Endodermal cell (in vitro differentiated cells): ENCODE measurements around the gene NCLN. TPM values are rescaled to one million over a fixed set of nuclear protein-coding genes. Genes with fewer than 3 reads are reported as not detected.

Experiments used
- DNase-seq: peaks from one replicate; pipeline ENCODE4 v3.0.0-alpha.2; 2017
- H3K27ac ChIP-seq: 2 replicates; pipeline ENCODE4 v1.5.1; 2013; ENCODE audit warnings: mild to moderate bottlenecking, low read depth, low read length, moderate library complexity
- H3K27me3 ChIP-seq: 2 replicates; pipeline ENCODE4 v1.6.1; 2013; ENCODE audit warnings: mild to moderate bottlenecking, low read length, moderate library complexity; ENCODE audit not compliant: insufficient read depth, control insufficient read depth, poor library complexity, severe bottlenecking
- H3K36me3 ChIP-seq: 2 replicates; pipeline ENCODE4 v1.7.0; 2013; ENCODE audit warnings: mild to moderate bottlenecking, low read length, moderate library complexity; ENCODE audit not compliant: control insufficient read depth, insufficient read depth
- H3K4me1 ChIP-seq: one replicate; pipeline ENCODE4 v1.7.0; 2013; ENCODE audit warnings: low read length; ENCODE audit not compliant: control insufficient read depth, insufficient read depth
- H3K4me3 ChIP-seq: 2 replicates; pipeline ENCODE4 v1.5.1; 2013; ENCODE audit warnings: mild to moderate bottlenecking, low read length, moderate library complexity
- H3K9ac ChIP-seq: 2 replicates; pipeline ENCODE4 v1.6.1; 2013; ENCODE audit warnings: mild to moderate bottlenecking, low read length, moderate library complexity; ENCODE audit not compliant: poor library complexity, severe bottlenecking; ENCODE audit errors: extremely low read depth
- H3K9me3 ChIP-seq: 2 replicates; pipeline ENCODE4 v1.6.1; 2013; ENCODE audit warnings: mild to moderate bottlenecking, low read length, moderate library complexity; ENCODE audit not compliant: control insufficient read depth
- H3K27ac Mint-ChIP-seq: 2 replicates; pipeline ENCODE4 v1.8.0; 2020; ENCODE audit warnings: mixed read lengths
- H3K27me3 Mint-ChIP-seq: 2 replicates; pipeline ENCODE4 v1.8.0; 2021; ENCODE audit warnings: mild to moderate bottlenecking, mixed read lengths; ENCODE audit not compliant: insufficient read depth
- H3K36me3 Mint-ChIP-seq: 2 replicates; pipeline ENCODE4 v1.8.0; 2020; ENCODE audit warnings: low read depth, mixed read lengths
- H3K4me1 Mint-ChIP-seq: 2 replicates; pipeline ENCODE4 v1.8.0; 2020; ENCODE audit warnings: mixed read lengths
- H3K4me3 Mint-ChIP-seq: 2 replicates; pipeline ENCODE4 v1.8.0; 2020; ENCODE audit warnings: mild to moderate bottlenecking, moderate library complexity, mixed read lengths
- H3K9me3 Mint-ChIP-seq: 2 replicates; pipeline ENCODE4 v1.8.0; 2020; ENCODE audit warnings: mild to moderate bottlenecking, mixed read lengths
- WGBS, 2 experiments: methylation state at CpG; one replicate each; pipeline versions ENCODE4 v1.1.5 to v1.1.7; 2013; ENCODE audit warnings: missing lambda C conversion rate in 2 of 2, mixed read lengths in 1 of 2; ENCODE audit not compliant: insufficient coverage in 1 of 2, insufficient read length in 1 of 2; 5-methylcytosine and 5-hydroxymethylcytosine counted together
- total RNA-seq, 2 donors: library from RNA; stranded (reverse); fragmentation: NEBNext Ultra II Directional in 1 of 2; extraction: Animal tissue kit (Norgen Biotek cat#: 25700) in 1 of 2; gene quantifications; 2 replicates in 1 of 2; 3 replicates in 1 of 2; pipeline ENCODE4 v1.2.1, GENCODE V29; 2021
- TF ChIP-seq, protein P1 (sequence below): fragments of 200-600 bp; sonication (generic); conservative IDR thresholded peaks from 2 replicates; pipeline ENCODE4 v1.5.0; 2021; ENCODE audit warnings: antibody characterized with exemption, mild to moderate bottlenecking

Gene NCLN
- total RNA-seq, 2 donors from 2014 or later = 80.6 to 91.2 TPM

DNA sequence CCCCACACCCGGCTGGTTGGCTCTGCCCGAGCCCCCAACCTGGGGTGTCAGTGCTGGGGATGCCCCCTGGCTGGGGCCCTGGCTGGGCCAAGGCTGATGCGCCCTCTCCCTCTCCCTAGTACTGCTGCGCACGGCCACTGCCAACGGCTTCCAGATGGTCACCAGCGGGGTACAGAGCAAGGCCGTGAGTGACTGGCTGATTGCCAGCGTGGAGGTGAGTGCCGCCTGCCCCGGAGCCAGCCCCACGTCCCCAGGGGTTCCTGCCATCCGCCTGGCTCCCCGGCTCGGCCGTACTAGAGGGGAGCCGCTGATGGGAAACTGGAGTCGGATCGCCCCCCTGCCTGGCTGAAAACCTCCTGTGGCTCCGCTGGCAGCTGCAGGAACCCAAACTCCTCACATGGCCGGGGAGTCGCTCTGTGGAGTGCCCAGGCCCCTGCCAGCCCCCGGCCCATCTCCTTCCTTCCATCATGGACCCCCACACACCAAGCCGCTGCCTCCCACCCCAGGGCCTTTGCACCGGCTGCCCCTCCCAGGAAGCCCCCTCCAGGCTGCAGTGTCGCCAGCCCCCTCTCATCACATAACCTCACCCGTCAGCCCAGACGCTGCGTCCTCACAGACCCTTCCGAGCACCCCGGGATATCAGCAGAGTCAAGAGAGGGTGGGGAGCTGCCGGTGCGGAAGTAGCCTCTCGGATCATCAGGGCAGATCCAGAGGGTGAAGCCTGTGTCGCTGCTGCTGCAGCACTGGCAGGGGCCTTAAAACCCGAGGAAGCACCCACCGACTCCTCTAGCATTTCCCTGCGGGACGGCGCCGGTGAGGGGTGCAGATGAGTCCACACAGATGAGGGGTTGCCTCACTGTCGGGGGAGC is 10.6 kb downstream of the NCLN start:
- no peaks in the 10 kb centered on the region for H3K4me1 Mint-ChIP-seq
- no peak overlapping the region for H3K9ac ChIP-seq
- no peaks in the 10 kb centered on the region for H3K4me1 ChIP-seq
- no peak overlapping the region for H3K27ac Mint-ChIP-seq
- H3K4me3 ChIP-seq = no peak overlapping the region
- DNase-seq = no peak
- no peaks in the 10 kb centered on the region for H3K9me3 ChIP-seq
- TF ChIP-seq, protein P1, sequence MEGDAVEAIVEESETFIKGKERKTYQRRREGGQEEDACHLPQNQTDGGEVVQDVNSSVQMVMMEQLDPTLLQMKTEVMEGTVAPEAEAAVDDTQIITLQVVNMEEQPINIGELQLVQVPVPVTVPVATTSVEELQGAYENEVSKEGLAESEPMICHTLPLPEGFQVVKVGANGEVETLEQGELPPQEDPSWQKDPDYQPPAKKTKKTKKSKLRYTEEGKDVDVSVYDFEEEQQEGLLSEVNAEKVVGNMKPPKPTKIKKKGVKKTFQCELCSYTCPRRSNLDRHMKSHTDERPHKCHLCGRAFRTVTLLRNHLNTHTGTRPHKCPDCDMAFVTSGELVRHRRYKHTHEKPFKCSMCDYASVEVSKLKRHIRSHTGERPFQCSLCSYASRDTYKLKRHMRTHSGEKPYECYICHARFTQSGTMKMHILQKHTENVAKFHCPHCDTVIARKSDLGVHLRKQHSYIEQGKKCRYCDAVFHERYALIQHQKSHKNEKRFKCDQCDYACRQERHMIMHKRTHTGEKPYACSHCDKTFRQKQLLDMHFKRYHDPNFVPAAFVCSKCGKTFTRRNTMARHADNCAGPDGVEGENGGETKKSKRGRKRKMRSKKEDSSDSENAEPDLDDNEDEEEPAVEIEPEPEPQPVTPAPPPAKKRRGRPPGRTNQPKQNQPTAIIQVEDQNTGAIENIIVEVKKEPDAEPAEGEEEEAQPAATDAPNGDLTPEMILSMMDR = no peak
- 94 to 97% methylated on average over 31 to 42 of the region's 42 CpGs for WGBS, 2 experiments
- H3K27me3 ChIP-seq = no peaks in the 10 kb centered on the region
- H3K9me3 Mint-ChIP-seq = no peaks in the 10 kb centered on the region
- H3K4me3 Mint-ChIP-seq = no peak overlapping the region
- peaks cover 7% of the 10 kb centered on the region for H3K36me3 ChIP-seq
- peaks cover 23% of the 10 kb centered on the region for H3K36me3 Mint-ChIP-seq
- H3K27me3 Mint-ChIP-seq = no peaks in the 10 kb centered on the region
- no peak overlapping the region for H3K27ac ChIP-seq

DNA sequence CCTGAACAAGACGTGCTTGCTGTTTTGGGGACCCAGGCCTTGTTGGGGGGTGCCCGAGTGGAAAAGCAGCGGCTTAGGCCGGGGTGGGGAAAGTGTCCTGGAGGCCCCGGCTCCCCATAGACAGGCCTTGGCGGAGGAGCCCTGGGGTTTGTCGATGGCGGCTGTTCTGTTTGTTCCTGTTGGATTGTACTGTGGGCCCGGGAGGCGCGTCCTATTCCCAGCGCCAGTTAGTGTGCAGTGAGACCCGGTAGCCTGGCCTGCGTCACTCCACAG is 11.1 kb downstream of the NCLN start:
- Histone ChIP-seq H3K4me1 (no peaks in the 10 kb centered on the region), H3K4me3 (no peak overlapping the region), H3K9me3 (no peaks in the 10 kb centered on the region), H3K36me3 (peaks cover 7% of the 10 kb centered on the region), H3K27ac (no peak overlapping the region), H3K27me3 (no peaks in the 10 kb centered on the region), H3K9ac (no peak overlapping the region)
- H3K9me3 Mint-ChIP-seq = no peaks in the 10 kb centered on the region
- 90 to 91% methylated on average over 11 to 14 of the region's 14 CpGs for WGBS, 2 experiments
- no peaks in the 10 kb centered on the region for H3K4me1 Mint-ChIP-seq
- TF ChIP-seq, protein P1 = no peak
- H3K36me3 Mint-ChIP-seq = peaks cover 24% of the 10 kb centered on the region
- H3K4me3 Mint-ChIP-seq = no peak overlapping the region
- DNase-seq = no peak
- H3K27me3 Mint-ChIP-seq = no peaks in the 10 kb centered on the region
- H3K27ac Mint-ChIP-seq = no peak overlapping the region

DNA sequence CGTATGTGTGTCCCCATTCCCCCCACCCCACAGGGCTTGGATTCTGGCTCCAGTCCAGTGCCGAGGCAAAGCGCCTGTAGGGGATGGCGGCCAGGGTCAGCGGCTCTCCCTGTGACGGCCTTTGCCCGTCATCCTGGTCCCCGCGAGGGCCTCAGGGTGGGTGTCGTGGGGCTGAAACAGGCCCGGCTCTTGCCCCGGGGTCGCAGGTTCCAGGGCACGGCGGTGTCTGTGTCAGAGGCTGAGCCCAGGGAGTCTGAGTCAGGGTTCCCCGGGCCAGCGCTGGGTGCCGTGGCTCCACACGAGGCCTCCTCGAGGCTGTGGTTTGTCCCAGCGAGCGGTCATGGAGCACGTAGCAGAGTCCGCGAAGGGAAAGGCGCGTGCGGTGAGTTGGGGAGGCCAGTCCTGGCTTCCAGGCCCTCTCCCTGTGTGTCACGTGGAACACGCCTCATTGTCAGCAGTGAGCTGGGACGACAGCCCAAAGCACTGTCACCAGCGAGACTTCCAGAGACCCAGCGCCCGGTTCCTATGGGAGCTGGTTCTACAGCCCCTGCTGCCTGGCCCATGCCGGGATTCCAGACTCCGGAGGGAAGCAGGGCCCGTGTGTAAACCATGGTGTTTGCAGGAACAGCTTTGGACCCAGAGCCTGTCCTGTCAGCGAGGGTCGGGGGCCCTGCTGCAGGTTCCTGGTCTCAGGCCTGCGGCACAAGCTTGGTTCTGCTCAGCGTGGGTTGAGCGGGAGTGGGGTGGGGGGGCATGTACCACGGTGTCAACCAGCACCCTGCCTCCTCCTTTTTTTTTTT is 13.4 kb downstream of the NCLN start:
- Histone ChIP-seq H3K9ac (no peak overlapping the region), H3K4me3 (no peak overlapping the region), H3K4me1 (no peaks in the 10 kb centered on the region), H3K9me3 (no peaks in the 10 kb centered on the region), H3K27ac (no peak overlapping the region), H3K27me3 (no peaks in the 10 kb centered on the region), H3K36me3 (peaks cover 7% of the 10 kb centered on the region)
- no peaks in the 10 kb centered on the region for H3K27me3 Mint-ChIP-seq
- no peaks in the 10 kb centered on the region for H3K4me1 Mint-ChIP-seq
- peaks cover 24% of the 10 kb centered on the region for H3K36me3 Mint-ChIP-seq
- 96 to 97% methylated on average over 35 to 42 of the region's 43 CpGs for WGBS, 2 experiments
- no peak for DNase-seq
- no peak overlapping the region for H3K4me3 Mint-ChIP-seq
- H3K27ac Mint-ChIP-seq = no peak overlapping the region
- no peaks in the 10 kb centered on the region for H3K9me3 Mint-ChIP-seq
- TF ChIP-seq, protein P1 = no peak
